EL (cell line): ENCODE measurements around the gene PRKCE.

ENCODE experiments used
- DNase-seq: peaks from one replicate; pipeline ENCODE4 v3.0.0-alpha.2; 2016

PRKCE gene

DNA sequence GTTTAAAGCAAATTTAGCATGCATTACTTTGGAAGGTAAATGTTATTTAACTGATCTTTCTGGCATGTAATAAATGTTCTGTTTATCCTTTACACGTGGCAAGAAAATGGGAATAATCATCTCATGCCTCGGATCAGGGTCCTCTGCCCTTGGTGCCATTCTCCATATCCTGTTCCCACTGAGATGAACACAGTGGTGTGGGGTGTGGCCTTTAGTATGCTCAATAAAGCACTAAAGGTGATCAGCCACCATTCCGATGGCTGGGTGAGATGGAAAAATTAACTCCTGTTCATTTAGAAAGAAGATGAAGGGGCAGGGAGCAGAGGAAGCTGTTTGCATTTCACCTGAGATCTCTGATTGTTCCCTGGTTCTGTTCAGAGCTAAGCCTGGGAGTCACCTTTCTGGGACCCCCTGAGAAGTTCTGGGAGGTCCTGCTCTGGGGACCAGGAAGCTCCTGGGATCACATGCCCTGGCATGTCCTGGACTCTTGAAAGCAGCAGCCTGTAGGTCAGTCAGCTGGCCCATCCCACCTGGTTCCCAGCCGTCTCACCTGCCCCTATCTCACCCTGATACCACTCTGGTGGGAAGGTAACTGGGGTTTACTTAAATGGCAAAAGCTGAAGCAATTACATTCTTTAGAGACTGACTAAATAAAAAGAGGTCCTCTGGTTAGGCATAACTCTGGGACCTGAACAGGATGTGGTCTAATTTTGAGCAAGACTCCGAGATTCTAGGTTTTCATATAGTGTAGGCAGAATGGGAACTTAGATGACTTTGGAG, 356.8 kb downstream of the PRKCE start:
- peak; percentile 73 for DNase-seq

GRCh38 chr2:46009315-46009714, 357.8 kb downstream of the PRKCE start:
- DNase-seq, result no peak

DNA sequence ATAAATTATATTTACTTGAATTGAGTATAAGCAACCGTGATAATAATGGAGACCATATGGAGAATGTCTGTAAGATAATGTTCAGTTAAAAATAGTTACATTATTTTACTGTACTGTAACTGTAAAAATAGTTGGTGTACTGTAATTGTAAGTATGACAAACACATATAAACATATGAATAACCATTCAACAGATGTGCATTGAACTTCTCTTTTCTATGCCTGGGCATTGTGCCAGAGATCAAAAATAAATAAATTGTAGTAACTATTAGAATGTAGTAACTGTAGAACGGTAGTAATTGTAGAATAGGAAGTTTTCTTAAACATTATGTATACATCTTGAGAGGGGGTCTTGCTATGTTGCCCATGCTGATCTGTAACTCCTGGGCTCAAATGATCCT, 358.3 kb downstream of the PRKCE start:
- peak; percentile 57 for DNase-seq

GRCh38 chr2:46010223-46010924, 358.9 kb downstream of the PRKCE start:
- DNase-seq, result no peak

GRCh38 chr2:46010925-46011490, 359.5 kb downstream of the PRKCE start:
- peak; percentile 53 for DNase-seq

GRCh38 chr2:46012618-46013240, 361.3 kb downstream of the PRKCE start:
- peak; percentile 53 for DNase-seq

DNA sequence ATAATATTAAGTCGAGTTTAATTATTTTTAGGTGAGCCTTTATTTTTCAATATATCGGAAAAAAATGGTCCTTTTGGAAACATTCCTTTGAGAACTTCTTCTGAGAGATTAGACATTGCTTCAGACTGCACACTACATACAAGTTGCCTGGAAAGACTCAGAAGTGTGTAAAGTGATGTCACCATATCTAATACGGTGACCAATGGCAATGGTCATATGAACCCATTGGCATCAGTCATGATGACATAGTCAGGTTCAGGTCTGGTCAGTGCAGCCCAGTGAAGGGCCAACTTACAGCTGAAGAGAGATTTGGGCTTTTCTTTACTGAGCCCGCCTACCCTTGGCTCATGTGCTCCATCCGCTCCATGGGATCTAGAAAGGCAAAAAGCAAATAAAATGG, 362.3 kb downstream of the PRKCE start:
- DNase-seq, result no peak

DNA sequence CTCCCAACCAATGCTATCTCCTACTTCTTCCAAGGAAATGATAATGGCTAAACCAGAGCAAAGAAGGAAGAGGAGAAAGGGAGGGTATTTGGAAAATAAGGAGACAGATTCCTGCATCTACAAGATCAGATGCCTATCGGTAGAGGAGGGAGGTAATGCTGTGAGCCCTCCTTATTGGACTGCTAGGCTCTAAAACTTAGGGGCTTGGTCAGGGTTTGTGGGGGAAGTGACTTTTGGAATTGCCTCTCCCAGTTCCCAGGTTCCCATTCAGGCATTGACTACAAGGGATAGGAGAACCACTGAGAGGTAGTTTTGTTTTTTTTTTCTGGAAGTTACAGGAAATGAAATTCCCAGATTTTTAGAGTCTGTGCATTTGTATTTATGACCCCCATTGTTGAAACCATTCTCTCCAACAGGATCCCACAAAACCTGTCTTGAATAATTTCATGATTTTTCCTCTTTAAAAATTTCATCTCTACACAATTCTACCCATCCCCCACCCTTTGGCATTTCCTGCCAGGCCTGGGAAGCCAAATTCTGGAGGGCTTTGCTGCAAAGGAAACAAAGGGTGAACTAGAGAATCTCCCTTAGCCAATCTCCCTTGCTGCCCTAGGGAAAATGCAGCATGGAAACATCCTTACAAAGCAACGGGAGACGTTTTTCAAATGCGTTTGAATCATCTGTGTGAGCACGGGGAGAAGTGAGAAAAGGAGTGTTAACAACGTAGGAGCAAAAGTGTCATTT, 363.6 kb downstream of the PRKCE start:
- peak; percentile 72 for DNase-seq

DNA sequence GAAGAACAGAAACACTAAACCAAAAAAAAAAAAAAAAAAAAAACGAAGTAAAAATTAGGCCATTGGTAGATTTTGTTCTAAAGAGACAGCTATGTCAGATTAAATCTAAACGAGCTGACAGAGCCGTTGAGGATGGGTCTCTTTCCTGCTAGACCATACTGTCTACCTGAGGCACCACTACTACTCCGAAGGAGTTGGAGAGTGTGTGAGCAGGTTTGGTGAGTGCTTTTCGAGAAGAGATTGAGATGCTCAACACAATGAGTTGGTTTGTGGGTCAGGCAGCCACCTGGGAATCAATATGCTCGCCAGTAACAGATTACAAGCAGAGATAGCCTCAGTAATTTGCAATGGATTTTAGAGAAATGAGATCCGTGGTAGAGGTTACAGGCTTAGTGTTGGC, 364.2 kb downstream of the PRKCE start:
- DNase-seq, result no peak

- no peak for DNase-seq
Observed at GRCh38 chr2:46016091-46016490, 364.6 kb downstream of the PRKCE start.

DNA sequence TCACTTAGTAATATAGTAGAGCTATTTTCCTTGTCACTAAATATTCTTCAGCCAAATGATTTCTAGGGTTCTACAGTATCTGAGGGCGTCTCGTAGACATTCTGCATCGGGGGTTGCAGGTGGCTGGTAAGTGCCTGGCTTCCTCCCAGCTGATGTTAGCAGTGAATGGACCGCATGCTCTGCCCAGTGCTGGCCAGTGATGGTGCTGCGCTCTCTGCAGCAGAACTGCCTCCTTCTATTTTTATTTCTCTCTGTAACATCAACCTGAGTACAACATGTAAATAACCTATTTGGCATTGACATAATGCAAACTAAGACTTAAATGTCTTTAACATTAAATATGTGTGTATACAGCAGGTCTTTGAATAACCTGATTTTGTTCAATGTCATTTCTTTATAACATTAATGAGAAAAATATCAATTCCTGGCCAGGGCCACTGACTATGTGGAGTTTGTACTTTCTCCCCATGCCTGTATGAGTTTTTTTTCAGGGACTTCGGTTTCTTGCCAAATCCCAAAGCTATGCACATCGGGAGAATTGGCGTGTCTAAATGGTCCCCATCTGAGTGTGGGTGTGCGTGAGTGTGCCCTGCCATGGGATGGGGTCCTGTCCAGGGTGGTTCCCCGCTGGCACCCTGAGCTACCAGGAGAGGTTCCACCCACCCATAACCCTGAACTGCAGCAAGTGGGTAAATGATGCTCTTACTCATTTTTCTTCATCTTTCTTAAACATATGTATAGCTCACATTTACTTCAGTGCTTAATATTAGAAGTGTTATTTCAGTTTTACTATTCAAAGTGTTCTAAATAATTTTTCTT, 367.5 kb downstream of the PRKCE start:
- DNase-seq, result no peak

DNA sequence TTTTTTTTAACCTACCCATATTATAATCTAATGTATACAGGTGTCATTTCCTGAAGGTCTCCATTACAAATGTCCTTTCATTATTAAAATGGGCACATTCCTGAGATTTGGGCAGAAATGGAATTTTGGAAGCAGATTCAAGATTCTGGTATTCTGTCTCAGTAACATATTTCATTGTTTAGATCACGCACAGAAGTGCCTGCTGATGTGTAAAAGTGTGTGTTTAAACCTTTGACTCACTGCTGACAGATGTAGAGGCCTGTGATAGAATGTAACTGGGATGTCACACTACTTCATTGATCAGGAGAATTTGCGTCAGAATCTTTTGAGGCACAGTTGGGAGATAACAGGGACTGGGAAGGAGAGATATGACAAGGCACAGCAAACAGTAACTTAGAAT, 368.9 kb downstream of the PRKCE start:
- peak; percentile 64 for DNase-seq

DNA sequence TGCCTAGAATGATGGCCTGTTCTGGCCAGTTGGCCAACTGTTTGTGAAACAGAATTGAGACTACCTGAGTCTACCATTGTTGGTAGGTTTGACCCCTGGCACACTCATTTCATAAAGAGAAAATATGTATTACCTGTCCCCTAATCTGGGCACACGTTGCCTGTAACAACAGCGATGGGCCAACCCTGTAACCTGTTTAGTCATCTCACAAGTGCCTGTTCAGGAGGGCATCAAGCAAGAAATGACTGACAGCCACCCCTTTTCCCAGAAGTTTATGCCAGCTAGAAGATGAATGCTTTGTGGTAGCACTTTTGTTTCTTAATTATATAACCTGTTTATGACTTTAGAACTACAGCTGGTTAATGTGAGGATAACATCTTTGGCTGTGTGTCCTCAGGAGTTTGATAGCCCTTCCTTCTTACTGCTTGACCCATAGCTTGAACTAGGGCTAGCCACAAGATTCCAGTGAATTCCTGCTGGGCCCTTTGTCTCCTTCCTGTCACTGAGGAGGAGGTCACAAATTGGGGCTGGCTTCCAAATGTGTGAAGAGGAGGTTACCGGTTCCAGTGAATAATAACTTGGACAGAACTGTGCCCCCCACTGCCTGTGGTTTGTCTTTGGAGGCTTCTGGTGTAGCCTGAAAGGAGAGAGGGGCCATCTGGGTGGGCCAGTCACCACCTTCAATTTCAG, 371.8 kb downstream of the PRKCE start:
- no peak for DNase-seq

DNA sequence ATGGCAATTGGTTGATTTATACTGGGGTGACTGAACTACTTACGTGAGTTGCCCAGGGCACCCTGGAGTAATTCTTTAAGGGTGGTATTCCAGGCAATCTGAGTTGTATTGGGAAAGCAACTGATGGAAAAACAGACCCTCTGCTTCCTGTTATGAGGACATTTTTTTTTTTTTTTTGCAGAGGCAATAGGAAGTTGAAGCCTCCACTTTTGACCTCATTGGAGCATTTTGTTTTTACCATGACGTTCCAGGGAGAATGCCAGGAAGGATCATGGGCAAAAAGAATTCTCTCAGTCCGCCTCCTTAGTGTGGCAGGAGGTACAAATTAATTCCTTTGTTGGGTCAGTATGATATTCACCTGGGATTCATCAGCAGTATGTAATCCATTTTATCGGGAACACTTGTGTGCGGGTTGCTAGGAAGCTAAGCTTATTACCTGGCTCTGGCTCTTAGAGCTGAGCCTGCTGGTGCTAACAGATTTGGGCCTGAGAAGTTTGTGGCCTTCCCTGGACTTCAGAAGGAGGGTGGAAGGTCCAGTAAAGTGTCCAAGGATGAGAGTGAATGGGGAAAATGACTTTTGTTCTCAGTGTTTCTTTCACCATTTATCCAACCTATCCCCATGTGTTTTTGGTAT, 372.8 kb downstream of the PRKCE start:
- DNase-seq, result no peak

DNA sequence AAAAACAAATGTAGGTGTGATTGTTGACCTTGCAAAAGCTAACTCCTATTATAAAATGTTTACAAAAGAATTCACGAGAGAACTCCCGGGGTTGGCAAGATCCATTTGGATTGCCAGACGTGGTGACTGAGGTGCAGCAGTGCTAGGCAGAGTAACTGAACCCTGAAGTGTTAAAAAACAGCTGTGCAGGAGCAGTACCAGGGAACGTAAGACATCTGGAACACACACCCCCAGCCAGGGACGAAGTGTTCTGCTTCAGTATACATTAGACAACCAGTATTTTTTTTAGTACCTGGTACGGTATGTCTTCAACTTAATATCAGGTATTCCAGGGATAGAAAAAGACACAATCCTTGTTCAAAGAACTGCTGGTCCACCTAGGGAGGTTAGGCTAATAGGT, 373.6 kb downstream of the PRKCE start:
- no peak for DNase-seq

DNA sequence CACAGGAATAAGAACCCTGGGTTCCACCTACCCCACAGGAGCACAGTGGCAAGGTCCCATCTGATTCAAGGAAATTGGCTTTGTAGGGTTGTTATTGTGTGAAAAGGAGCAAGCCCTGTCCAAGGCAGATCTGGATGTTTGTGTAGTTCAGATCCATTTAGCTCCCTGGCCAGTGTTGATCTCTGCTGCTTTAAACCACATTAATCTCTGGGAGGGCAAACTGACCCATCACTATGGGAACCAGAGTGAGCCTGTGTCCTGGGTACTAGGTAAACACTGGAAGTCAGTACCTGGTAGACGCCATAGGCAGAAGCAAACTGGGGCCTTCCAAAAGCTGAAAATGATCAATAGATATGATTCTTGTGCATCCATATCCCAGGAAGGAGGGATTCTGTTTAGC, 374.2 kb downstream of the PRKCE start:
- DNase-seq, result no peak

DNA sequence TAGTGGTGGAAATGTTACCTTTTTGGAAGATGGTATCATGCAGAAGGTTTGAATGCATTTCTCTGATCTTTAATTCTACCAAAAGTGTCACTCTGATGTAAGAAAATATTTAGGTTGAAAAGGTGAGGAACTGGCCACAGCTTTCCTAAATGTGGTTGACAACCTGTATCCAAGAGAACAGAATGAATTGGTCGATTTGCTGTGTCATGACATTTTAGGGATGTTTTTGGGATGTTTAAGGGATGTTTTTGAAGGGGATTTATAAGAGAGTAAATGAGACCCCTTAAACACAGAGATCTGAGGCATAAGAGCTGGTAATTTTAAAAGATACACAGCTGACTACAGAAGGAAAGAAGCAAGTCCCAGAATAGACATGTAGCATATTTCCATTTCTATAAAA, 375.0 kb downstream of the PRKCE start:
- no peak for DNase-seq

DNA sequence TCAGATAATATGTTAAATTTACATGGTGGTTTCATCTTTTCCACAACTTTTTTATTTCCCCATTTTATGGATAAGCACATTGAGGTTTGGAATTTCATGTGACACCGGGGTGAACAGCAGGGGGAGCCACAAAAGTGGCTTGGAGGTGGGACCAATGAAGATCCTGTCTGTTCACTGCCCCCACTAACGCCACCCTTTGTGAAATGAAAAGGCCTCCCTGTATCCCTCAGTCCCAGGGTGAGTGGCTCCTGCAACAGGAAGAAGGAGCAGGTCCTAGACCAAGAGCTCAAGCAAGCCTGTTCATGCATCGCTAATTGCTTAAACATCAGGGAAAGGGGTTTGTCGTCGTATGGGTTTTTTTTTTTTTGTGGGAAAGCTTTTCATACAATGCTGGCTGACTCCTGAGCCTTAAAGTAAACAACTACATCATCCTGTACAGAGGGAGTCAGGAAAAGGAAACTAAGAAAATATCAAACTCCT, 377.9 kb downstream of the PRKCE start:
- peak; percentile 59 for DNase-seq

GRCh38 chr2:46030330-46030729, 378.9 kb downstream of the PRKCE start:
- no peak for DNase-seq

DNA sequence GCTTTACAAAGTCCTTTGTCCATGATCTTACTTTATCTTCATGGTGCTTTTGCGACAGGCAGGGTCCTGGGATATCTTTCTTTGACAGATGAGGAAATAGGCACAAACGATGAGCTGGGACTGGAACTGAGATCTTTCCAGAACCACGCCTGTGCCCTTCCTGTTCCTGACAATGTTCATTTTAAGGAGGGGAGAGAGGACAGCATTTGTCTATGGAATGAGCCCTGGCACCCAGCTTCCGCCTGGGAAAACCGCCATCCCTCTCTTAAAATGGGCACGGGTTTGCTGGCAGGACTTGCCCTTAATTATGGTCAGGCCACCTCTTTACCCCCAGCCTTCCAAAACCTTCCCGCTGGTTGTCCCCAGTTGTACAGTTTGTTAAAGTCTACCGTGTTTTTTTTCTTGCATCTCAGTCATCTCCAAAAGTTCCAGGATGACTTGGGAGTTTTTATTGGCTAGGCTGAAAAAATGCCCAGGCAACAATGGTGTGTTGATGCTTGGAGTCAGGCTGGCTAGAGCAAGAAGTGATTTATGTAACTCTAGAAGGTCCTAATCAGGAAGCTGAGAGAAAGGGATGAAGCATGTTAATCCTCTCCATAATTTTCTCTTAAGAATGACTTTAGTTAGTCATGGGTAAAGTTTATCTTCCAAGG, 380.8 kb downstream of the PRKCE start:
- no peak for DNase-seq
